Fibroblast of pulmonary artery (primary cell): ENCODE data around the gene PER2.
A peak's percentile ranks its signal among the peaks of the same experiment; 100 is the strongest.

Source experiments
- DNase-seq: peaks from one replicate; pipeline ENCODE4 v3.0.0-alpha.2; 2010; ENCODE audit warnings: low read depth
- H3K4me3 ChIP-seq: replicated peaks from 2 replicates; pipeline ENCODE4 v1.5.1; 2011; ENCODE audit warnings: low read depth, mild to moderate bottlenecking, control low read depth, low read length, moderate library complexity
- CTCF ChIP-seq: IDR thresholded peaks from 2 replicates; pipeline ENCODE4 v1.5.1; 2011; ENCODE audit warnings: mild to moderate bottlenecking, control low read depth, low read length, inconsistent platforms; ENCODE audit errors: missing control alignments

Gene PER2

DNA sequence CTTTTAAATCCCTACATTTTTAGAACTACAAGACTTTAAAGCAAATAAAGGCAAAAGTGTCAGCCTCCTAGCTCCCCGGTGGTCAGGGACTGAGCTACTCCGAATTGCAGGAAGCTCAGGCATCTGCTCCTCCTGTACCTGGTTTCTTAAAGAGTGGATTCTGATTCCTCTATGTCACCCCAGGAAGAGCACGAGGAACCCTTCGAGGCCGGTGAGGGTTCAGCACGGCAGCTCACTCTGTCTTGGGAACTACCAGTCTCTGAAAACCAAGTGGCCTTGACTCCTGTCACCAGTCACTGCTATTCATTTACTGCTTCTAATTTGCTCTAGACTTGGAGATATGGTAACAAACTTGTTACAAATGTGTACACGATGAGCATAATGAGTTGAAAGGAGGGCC, 2.3 kb downstream of the PER2 start:
- TF ChIP-seq CTCF: no peak
- no peak overlapping the region for H3K4me3 ChIP-seq

GRCh38 chr2:238285653-238286082, 2.7 kb downstream of the PER2 start:
- no peak overlapping the region for H3K4me3 ChIP-seq
- no peak for TF ChIP-seq CTCF
- peak; percentile 93 for DNase-seq

More for the DNA sequence above, 2.3 kb downstream of the PER2 start:
- DNase-seq: no peak

GRCh38 chr2:238284802-238285515, 3.5 kb downstream of the PER2 start:
- no peak for DNase-seq
- TF ChIP-seq CTCF: no peak
- no peak overlapping the region for H3K4me3 ChIP-seq

DNA sequence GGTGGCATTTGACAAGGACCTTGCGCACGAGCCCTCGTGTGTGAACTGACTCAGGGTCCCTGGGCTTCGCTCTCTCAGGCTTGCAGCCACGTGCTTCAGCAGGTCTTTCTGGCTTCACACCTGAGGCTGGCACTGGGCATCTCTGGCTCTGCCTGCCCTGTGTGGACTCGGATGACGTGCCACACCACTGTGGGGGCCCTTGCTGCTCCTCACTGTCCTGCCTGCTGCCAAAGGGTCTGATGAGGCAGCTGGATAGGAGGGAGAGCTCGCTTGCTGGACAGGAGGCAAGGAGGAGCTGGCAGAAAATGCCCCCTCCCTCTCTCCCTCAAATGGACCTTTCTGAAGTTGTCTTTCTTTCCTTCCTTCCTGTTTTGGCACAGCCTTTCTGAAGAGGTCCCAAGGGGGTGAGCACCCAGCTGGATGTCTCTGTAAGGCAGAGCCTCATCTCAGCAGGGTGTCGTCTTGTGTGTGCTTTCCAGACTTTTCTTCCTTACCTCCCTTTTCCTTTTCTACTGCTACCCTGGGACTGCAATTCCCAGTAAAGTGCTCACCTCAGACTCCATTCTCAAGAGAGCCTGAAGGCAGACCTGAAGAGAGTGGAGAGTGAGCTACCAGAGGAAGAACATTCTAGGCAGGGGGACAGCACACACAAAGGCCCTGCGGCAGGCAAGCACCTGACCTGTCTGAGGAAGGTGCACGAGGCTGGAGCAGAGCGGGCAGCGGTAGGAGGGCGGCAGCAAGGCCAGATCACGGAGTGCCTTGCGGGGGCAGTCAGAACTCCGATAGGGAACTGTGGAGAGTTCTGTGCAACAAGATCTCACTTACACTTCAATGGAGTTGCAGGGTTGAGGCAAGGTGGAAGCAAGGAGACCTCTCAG, 5.3 kb downstream of the PER2 start:
- TF ChIP-seq CTCF: no peak
- no peak overlapping the region for H3K4me3 ChIP-seq
- no peak for DNase-seq

DNA sequence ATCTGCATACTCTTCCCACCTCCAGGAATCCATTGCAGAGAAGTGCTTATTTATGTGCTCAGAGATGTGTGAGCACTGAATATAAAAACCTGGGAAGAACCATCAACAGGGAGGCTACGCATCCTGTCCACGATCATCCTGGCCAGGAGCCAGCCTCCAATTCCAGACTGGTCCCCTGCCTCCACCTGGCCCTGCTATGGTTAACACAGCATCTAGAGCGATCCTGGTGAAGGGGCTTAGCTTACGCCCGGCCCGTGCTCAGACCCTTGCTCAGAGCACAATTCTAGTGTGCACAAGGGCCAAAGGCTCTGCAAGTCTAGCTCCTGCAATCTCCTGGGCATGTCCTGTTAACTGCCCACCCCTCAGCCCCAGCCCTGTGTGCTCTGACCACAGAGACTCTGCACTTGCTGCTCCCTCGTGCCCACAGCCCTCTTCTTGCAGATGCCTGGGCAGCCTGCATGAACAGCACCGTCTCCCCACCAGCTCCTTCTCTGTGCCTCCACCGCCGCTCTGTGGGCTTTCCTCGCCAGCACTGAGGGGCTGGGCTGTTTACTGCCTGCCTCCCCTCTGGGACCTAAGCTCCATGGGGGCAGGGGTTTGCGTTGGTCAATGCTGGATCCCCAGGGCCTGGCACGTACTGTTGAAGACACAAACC, 6.5 kb downstream of the PER2 start:
- H3K4me3 ChIP-seq: no peak overlapping the region
- TF ChIP-seq CTCF: no peak
- DNase-seq: no peak

DNA sequence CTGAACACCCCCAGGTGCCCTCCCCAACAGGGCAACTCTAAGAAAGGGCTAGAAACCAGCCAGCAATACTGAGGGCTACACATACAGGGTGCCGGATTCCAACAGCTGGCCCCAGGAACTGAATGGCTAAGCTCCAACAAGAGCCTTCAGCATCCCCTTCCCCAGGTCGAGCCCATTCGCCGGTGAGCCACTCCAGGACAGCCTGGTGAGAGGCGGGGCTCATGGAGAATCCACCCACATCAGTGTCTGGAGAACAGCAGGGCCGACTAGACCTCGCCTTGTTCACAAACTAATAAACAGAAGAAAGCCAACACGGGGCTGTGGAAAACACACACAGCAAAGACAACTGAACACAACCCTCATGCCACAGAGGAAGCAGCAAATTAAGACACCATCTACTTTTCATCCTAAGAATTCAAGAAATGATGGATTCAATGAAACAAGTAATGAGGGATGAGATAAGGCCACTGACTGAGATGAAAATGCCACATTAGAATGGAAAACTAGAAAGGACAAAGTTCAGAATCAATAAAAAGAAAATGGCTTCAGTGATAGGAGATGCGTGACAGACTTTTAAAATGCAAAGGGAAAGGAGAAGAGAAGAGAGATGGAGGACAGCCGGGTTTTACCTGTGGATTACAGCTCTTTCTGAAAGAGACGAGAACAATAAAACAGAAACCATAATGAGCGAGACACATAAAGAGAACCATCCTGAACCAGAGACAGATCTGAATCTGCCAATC, 8.2 kb downstream of the PER2 start:
- TF ChIP-seq CTCF: no peak
- no peak overlapping the region for H3K4me3 ChIP-seq
- DNase-seq: no peak
